Kidney glomerular epithelial cell (primary cell): ENCODE data around the gene SAT2.
A peak's percentile ranks its signal among the peaks of the same experiment; 100 is the strongest.

Source experiments
- DNase-seq: peaks from one replicate; lab custom pipeline; 2025; lab: John Stamatoyannopoulos, UW

The SAT2 gene

DNA sequence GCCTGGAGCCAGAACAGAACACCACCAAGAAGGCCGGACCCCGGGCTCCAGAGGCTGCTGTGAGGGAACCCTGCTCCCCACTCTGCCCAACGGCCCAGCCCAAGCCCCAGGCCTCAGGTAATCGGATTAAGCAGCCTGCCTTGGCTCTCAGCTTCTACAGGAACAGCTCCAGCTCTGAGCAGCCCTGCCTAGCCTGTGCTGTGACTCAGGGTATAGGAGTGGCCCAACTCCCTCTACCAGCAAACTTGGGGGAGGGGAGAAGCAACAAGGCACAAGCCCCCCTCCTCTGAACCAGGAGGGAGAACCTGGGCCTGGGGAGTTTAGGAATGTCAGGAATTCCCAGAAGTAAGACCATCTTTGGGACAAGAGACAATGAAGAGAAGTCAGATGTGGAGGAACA lies 36.9 kb downstream of the SAT2 start:
- DNase-seq = no peak

DNA sequence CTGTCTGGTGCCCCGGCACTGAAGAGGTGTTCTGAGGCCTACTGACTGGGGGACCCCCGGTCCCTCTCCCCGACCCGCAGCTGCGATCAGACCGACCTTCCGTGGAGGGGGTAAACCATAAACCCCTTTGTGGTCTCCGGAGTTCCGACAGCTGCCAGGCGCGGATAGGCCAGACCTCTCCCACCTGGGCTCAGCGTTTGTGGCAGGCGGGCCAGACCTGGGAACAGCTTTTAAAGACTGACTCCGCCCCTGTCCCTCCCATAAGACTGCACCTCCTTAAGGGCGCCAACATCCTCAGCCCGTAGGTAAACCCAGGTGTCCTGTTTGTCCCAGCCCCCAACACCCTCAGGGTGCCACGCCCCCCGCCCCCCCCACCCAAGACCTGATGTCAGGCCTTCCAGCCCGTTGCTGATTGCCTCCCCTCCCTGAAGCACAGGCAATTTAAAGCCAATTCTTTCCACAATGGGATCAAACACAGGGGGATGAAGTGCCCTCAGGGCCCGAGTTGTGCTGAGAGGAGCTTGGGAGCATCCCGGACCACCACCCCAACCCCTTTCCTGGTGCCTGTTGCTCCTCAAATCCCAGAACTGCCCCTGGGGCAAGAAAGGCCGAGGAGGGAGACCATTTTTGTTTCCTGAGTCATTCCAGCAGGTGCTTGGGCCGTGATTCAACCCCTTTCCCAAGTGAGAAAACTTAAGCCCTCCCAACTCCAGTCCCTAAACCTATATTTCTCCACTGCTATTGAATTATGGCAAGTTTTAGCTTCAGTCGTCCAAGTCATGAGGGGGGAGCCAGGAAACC lies 37.5 kb downstream of the SAT2 start, which contains the start of gene SOX15:
Gene SOX15 (minus strand): TSS at position 204 of the 801 bp plus-strand sequence. CDS start 418 bp downstream, outside the sequence.
- no peak for DNase-seq

DNA sequence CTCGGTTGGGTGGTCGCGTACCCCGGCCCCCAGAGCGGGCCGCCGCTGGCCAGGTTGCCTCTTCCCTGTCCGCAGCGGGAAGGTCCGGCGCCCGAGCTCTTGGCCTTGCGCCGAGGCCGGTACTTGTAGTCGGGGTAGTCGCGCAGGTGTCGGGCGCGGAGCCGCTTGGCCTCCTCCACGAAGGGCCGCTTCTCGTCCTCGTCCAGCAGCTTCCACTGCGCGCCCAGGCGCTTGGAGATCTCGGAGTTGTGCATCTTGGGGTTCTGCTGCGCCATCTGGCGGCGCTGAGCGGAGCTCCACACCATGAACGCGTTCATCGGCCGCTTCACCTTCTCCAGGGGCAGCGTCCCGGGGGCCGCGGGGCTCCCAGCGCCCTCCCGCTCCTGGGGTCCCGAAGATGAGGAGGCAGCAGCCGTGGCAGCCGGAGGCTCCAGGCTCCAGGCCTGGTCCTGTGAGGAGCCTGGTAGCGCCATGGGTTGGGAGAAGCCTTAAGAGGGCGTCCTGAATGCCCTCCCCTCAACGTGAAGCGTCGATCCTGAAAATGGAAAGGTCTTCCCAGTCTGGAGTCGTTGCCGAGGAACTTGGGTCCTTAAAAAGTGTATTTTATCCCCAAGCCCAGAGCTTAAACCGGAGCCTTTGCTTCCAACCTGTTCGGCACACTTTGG lies 38.3 kb downstream of the SAT2 start:
- DNase-seq = peak; percentile 27

DNA sequence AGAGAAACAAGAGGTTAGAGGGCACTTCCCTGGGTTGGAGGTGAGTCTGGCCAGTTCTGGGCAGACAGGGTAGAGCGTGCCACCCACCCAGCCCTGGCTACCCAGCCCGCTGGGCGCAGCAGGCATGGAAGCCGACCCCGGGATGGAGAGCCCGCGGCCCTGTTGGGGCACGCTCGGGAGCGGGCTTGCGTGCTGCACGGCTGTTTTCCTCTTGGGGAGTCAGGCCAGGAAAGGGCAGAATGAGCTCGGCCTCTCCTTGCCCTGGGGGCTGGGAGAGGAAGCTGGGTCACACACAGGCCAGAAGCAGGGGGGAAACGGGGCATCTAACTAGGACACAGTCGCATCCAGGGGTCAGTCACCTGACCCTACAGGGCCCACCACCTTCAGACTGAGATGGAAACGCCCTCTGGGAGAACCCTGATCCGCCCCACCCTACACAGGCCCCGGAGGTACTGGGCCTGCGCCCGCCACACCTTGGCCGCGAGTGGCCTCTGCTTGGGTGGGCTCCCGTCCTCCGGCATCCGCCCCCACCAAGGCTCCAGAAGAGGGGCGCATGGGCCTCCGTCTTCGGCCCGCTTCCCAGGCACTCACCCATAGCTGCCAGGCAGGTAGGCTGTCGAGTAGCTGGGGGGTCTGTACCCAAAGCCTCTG lies 38.9 kb downstream of the SAT2 start:
- DNase-seq = no peak

DNA sequence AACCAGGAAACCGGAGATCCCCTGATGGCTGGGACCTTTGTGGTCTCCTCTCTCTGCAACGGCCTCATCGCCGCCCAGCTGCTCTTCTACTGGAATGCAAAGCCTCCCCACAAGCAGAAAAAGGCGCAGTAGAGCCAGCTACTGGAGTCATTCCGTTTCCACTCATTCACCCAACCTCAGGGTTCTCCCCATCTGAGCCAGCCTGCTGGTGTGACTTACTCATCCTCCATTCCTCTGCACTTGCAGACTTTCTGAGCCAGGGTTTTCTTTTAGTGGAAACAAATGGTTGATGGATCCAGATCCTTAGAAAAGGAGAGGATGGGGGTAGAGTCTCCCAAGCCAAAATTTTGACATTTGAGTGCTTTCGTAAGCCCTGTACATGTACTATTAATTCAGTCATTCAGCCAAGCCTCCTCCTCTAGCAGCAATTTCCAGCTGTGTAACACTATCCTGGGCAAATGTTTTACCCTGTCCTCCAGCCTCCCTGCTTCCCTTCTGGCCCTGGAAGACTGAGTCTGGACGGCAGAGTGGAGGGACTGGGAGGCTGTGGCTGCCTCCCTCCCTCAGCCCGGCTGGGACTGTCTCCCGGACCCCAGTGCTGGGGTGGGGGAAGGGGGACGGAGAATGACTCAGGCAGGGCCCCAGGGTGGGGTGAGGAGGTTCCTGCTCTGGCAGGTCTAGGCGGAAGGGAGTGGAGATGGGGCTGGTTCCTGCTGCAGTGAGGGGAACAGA lies 40.0 kb downstream of the SAT2 start:
- no peak for DNase-seq

DNA sequence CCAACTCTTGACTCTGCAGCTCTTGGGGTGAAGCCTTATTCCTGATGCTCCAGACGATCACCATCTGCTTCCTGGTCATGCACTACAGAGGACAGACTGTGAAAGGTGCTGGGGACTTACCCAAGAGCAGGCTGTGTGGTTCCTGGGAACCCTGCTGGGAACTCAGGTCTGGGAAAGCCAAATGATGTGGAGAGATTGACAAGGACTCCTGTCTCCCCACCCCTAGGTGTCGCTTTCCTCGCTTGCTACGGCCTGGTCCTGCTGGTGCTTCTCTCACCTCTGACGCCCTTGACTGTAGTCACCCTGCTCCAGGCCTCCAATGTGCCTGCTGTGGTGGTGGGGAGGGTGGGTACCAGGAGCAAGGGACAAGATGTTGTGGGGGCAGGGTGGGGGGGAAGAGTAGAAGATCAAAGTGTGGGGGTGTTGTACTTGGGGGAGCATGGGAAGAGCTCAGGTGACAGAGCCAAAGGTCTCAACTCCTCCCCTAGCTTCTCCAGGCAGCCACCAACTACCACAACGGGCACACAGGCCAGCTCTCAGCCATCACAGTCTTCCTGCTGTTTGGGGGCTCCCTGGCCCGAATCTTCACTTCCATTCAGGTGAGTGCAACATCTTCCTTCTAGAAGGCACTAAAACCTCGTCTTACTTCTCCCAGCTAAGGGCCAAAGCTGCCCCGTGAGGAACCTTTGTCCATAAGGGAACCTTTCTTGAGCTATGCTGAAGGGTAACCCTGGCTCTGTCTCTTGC lies 40.8 kb downstream of the SAT2 start:
- DNase-seq = no peak

DNA sequence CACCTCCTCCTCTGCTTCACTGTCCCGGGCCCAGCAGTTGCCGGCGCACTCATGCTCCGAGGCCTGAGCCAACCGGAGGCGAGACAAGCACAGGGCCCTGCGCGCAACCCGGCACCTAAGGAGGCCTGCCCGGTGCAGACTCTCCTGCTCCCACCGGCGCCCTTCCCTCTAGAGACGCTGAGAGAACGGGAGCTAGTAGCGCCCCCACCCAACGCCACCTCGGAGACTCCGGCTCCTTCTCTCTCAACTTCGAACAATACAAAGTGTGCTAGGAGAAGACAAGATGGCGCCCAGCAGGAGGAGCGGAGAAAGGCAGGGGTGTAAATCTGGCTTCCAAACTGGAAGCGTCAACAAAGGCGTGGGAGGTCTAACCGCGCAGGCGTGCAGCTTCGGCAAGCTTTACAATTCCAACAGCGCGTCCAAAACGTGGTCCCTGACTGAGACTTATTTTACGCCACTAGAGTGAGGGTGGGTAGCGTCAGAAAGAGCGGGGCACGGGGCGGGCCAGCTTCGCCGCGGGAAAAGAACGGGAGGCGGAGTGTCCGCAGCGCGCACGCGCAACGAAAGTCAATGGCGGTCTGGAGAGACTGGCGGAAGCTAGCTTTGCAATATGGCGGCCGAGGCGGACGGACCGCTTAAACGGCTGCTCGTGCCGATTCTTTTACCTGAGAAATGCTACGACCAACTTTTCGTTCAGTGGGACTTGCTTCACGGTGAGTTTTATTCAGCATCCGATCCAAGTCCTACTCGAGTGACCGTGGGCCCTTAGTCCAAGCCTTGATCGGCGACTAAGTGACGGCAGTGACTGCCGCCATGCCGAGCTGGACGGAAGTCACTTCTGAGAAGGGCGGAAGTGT lies 44.1 kb downstream of the SAT2 start, which contains the start of gene MPDU1:
Gene MPDU1 (plus strand): TSS at position 600 of the 857 bp plus-strand sequence. CDS start 11 bp downstream, at position 611.
- peak; percentile 98 for DNase-seq

DNA sequence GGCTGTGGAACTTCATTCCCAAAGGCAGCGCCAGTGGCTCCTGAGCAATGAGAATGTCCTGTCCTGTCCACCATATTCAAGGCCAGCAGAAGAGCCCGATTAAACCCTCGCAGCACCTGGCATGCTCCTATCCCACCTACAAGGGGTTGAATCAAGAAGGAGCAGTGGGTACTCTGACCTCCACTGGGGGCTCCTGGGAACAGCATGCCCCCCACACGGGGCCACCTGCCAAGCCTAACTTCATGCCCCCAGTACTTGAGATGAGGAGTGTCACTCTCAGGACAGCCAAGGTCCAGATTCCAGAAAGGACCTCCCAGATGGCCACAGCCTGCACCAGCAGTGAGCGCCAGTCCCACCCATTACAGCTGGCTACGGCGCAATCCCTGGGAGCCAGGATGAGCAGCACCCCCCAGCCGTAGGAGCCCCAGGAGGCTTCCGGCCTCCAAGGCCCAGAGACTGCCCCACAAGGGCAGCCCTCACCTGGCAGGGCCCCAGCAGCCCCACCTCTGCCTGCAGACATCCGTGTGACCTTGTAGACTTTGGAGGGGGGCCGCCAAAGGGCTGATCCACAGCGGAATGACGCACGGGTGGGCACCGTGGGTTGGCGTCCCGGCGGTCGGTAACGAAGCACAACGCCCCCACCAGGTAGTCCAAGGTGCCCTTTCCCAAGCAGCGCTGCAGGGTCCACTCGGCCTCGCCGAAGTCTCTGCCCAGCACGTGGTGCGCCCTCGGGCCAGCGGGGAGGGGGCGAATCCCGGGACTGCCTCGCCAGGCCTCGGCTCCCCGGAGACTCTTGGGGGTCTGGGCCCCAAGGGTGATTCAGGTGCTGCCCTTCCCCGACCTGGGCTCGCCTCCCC lies 45.0 kb downstream of the SAT2 start:
- no peak for DNase-seq

DNA sequence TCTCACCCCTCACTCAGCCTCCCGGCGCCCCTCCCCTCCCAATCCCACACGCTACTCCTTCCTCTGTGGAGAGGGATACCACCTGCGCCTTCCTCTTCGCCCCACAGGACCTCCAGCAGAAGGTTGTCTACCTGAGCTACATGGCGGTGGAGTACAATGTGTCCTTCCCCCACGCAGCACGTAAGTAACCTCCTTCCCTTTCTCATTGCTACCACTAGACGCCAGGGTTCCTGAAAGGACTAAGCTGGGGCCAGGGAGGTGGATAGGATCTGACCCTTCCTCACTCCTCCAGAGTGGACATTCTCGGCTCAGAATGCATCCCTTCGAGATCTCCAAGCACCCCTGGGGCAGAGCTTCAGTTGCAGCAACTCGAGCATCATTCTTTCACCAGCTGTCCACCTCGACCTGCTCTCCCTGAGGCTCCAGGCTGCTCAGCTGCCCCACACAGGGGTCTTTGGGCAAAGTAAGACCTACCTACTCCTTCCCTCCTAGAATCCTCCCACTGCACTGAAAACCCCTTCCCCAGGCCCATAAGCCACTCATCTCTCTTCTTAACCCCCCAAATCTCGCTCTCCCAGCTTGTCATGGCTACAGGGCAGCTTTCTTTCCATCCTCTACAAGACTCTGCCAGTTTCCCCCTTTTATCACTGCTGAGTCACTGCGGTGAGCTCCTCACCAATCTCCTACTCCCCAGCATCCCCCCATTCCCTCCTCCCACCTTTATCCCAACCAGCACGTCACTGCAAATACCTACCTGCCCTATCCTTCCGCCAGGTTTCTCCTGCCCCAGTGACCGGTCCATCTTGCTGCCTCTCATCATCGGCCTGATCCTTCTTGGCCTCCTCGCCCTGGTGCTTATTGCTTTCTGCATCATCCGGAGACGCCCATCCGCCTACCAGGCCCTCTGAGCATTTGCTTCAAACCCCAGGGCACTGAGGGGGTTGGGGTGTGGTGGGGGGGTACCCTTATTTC lies 46.7 kb downstream of the SAT2 start:
- no peak for DNase-seq

DNA sequence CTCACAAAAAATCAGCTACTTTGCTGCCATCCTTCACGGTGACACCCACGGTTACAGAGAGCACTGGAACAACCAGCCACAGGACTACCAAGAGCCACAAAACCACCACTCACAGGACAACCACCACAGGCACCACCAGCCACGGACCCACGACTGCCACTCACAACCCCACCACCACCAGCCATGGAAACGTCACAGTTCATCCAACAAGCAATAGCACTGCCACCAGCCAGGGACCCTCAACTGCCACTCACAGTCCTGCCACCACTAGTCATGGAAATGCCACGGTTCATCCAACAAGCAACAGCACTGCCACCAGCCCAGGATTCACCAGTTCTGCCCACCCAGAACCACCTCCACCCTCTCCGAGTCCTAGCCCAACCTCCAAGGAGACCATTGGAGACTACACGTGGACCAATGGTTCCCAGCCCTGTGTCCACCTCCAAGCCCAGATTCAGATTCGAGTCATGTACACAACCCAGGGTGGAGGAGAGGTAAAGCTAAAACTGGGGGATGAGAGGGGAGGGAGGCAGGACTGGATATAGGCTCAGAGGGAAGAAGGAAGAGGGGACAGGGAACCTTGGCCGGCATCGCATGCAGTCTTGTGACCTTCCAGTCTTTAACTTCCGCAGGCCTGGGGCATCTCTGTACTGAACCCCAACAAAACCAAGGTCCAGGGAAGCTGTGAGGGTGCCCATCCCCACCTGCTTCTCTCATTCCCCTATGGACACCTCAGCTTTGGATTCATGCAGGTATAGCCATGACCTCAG lies 47.6 kb downstream of the SAT2 start:
- no peak for DNase-seq

DNA sequence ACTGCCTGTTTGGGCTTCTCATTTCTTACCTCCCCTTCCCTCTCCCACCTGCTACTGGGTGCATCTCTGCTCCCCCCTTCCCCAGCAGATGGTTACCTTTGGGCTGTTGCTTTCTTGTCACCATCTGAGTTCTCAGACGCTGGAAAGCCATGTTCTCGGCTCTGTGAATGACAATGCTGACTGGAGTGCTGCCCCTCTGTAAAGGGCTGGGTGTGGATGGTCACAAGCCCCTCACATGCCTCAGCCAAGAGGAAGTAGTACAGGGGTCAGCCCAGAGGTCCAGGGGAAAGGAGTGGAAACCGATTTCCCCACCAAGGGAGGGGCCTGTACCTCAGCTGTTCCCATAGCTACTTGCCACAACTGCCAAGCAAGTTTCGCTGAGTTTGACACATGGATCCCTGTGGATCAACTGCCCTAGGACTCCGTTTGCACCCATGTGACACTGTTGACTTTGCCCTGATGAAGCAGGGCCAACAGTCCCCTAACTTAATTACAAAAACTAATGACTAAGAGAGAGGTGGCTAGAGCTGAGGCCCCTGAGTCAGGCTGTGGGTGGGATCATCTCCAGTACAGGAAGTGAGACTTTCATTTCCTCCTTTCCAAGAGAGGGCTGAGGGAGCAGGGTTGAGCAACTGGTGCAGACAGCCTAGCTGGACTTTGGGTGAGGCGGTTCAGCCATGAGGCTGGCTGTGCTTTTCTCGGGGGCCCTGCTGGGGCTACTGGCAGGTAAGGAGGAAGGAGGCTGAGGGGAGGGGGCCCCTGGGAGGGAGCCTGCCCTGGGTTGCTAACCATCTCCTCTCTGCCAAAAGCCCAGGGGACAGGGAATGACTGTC lies 48.4 kb downstream of the SAT2 start, which contains the start of gene CD68:
Gene CD68 (plus strand): TSS at position 638 of the 833 bp plus-strand sequence. CDS start 40 bp downstream, at position 678.
- peak; percentile 49 for DNase-seq

DNA sequence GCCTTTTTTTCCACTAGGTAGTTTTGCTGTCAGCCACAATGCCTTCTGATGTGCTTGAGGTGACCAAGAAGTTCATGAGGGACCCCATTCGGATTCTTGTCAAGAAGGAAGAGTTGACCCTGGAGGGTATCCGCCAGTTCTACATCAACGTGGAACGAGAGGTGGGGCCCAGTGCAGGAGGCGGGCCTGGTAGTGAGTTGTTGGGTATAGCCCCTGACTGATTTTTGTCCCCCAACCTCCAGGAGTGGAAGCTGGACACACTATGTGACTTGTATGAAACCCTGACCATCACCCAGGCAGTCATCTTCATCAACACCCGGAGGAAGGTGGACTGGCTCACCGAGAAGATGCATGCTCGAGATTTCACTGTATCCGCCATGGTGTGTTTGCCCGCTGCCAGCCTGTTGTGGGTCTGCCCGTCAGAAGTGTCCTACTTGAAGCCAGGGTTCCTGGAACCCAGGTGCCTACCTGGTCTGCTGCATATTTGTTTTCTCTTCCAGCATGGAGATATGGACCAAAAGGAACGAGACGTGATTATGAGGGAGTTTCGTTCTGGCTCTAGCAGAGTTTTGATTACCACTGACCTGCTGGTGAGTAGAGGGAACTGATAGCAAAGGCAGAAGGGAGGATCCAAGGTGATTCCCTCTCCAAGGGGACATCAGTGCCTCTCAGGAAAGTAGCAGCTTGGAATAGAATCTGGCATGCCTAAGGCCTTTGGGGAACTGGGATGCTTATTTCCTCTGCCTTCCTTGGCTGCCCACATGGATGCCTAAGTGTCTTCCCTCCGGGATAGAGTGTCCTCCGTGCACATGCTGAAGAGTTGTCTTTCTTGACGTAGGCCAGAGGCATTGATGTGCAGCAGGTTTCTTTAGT lies 50.1 kb downstream of the SAT2 start:
- DNase-seq = no peak

DNA sequence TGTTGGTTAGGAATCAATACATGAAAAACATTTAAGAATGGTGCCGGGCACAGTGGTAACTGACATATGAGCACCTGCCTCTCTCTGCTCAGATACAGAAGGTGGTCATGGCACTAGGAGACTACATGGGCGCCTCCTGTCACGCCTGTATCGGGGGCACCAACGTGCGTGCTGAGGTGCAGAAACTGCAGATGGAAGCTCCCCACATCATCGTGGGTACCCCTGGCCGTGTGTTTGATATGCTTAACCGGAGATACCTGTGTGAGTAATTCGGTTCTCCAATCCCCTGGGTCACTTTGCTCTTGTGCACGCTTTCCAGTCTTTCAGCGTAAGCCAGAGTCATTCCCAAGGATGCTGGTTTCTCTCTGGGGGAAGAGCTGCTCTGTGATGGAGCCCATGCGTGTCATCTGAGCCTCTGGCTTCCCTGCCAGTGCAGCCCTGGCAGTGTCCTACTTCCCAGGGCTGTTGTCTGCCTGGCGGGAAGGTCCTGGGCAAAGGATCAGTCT lies 51.1 kb downstream of the SAT2 start:
- DNase-seq = no peak
